K562 (cell line): ENCODE measurements around the gene SCAMP1. TPM values are rescaled to one million over a fixed set of nuclear protein-coding genes. Genes with fewer than 3 reads are reported as not detected.

Experiments
- ATAC-seq: fragments of 200-7000 bp; cut with Tn5 transposase; 3 replicates; pipeline ENCODE4 v1.9.1; 2020; ENCODE audit warnings: moderate library complexity
- BruUV-seq: library from RNA; stranded (reverse); fragments of 400-500 nt; replicated peaks from 2 replicates; lab custom pipeline; 2021; lab: Mats Ljungman, UMichigan
- CTCF ChIA-PET: fragments of 300-600 bp; formaldehyde crosslinking; extraction: SDS; loops from one replicate; lab custom pipeline; 2021; ENCODE audit warnings: low intra/inter-chr PET ratio; lab: Yijun Ruan, JAX
- POLR2A ChIA-PET: fragments of 300-600, 350-650 bp; sonication (Branson Sonifier 250); formaldehyde crosslinking; extraction: SDS; loops from one replicate; lab custom pipeline; 2021; ENCODE audit warnings: antibody characterized with exemption, inconsistent platforms; lab: Yijun Ruan, JAX
- DNase-seq, 4 experiments: peaks; one replicate each; pipeline versions ENCODE4 v3.0.0 to v3.0.0-alpha.2; 2011 to 2018; ENCODE audit warnings: low spot score in 3 of 4, mixed read lengths in 3 of 4; ENCODE audit errors: extremely low read depth in 1 of 4
- FAIRE-seq: peaks from 2 replicates; lab custom pipeline; 2011; peaks lifted over from hg19 to GRCh38; lab: Jason Lieb, UNC
- H2AFZ ChIP-seq: 2 replicates; pipeline ENCODE4 v1.6.0; 2011; ENCODE audit warnings: low read depth, low read length, control low read depth, inconsistent platforms
- H3K27ac ChIP-seq: fragments of 200-600 bp; 3 replicates; pipeline ENCODE4 v1.8.0; 2011; ENCODE audit warnings: low read depth, mild to moderate bottlenecking, control low read depth, inconsistent platforms, low read length, moderate library complexity, mixed read lengths; ENCODE audit errors: extremely low read depth
- H3K27me3 ChIP-seq, 2 experiments: fragments of 300-600 bp in 1 of 2; 2 replicates in 1 of 2; 3 replicates in 1 of 2; pipeline versions ENCODE4 v1.6.0 to v1.8.0; 2011; ENCODE audit warnings: inconsistent platforms in 2 of 2, low read length in 2 of 2, mild to moderate bottlenecking in 1 of 2, mixed read lengths in 1 of 2, moderate library complexity in 1 of 2; ENCODE audit not compliant: control insufficient read depth in 2 of 2, insufficient read depth in 2 of 2
- H3K36me3 ChIP-seq: fragments of 300-600 bp; 3 replicates; pipeline ENCODE4 v1.8.0; 2011; ENCODE audit warnings: mild to moderate bottlenecking, low read length, inconsistent platforms; ENCODE audit not compliant: control insufficient read depth, insufficient read depth
- H3K4me1 ChIP-seq, 2 experiments: fragments of 200-600 bp in 1 of 2; replicated peaks in 1 of 2; 2 replicates in 1 of 2; 3 replicates in 1 of 2; pipeline versions ENCODE4 v1.5.1 to v1.8.0; 2011; ENCODE audit warnings: inconsistent platforms in 2 of 2, low read length in 2 of 2, mild to moderate bottlenecking in 1 of 2, mixed read lengths in 1 of 2, moderate library complexity in 1 of 2; ENCODE audit not compliant: control insufficient read depth in 2 of 2, insufficient read depth in 2 of 2
- H3K4me2 ChIP-seq: 2 replicates; pipeline ENCODE4 v1.6.1; 2011; ENCODE audit warnings: low read length, control low read depth, inconsistent platforms, mixed read lengths; ENCODE audit not compliant: insufficient read depth
- H3K4me3 ChIP-seq: fragments of 200-600 bp; sonication (generic), shearing (Covaris generic); 2 replicates; pipeline ENCODE4 v1.5.1; 2016; ENCODE audit warnings: control low read depth, inconsistent platforms
- H3K79me2 ChIP-seq: fragments of 200-600 bp; 3 replicates; pipeline ENCODE4 v1.8.0; 2011; ENCODE audit warnings: low read length, inconsistent platforms; ENCODE audit not compliant: control insufficient read depth, insufficient read depth
- H3K9ac ChIP-seq, 2 experiments: 2 replicates each; pipeline versions ENCODE4 v1.6.0 to v1.6.1; 2011; ENCODE audit warnings: low read depth in 2 of 2, low read length in 2 of 2, control low read depth in 1 of 2, inconsistent platforms in 1 of 2, mild to moderate bottlenecking in 1 of 2, mixed read lengths in 1 of 2; ENCODE audit not compliant: insufficient read depth in 1 of 2
- H3K9me1 ChIP-seq: one replicate; pipeline ENCODE4 v1.6.0; 2011; ENCODE audit warnings: inconsistent platforms, mild to moderate bottlenecking, low read length, moderate library complexity; ENCODE audit not compliant: control insufficient read depth, insufficient read depth
- H3K9me3 ChIP-seq: replicated peaks from 2 replicates; pipeline ENCODE4 v1.5.1; 2011; ENCODE audit warnings: low read depth, low read length, inconsistent platforms; ENCODE audit not compliant: control insufficient read depth, insufficient read depth
- H4K20me1 ChIP-seq: replicated peaks from 2 replicates; pipeline ENCODE4 v1.6.1; 2011; ENCODE audit warnings: low read length, inconsistent platforms, mixed read lengths; ENCODE audit not compliant: control insufficient read depth, insufficient read depth
- ARID1B ChIP-seq: fragments of 450-650 bp; IDR thresholded peaks from 2 replicates; pipeline ENCODE4 v1.6.1; 2016; ENCODE audit warnings: antibody characterized with exemption, mild to moderate bottlenecking, inconsistent platforms
- EP400 ChIP-seq: fragments of 450-650 bp; IDR thresholded peaks from 2 replicates; pipeline ENCODE4 v1.6.1; 2017; ENCODE audit warnings: antibody characterized with exemption, mild to moderate bottlenecking, moderate library complexity
- FOXJ3 ChIP-seq: sonication (generic); formaldehyde crosslinking; IDR thresholded peaks from 2 replicates; pipeline ENCODE4 v1.4.0; 2020; ENCODE audit warnings: mild to moderate bottlenecking, missing genetic modification reagents
- ILF3 ChIP-seq: fragments of 450-650 bp; IDR thresholded peaks from 2 replicates; pipeline ENCODE4 v1.6.1; 2018; ENCODE audit warnings: antibody characterized with exemption, mild to moderate bottlenecking, moderate library complexity, borderline replicate concordance
- PHF21A ChIP-seq: fragments of 450-650 bp; IDR thresholded peaks from 2 replicates; pipeline ENCODE4 v1.6.1; 2017; ENCODE audit warnings: low read depth, borderline replicate concordance
- TRIM24 ChIP-seq, 2 experiments: fragments of 450-650 bp; IDR thresholded peaks; 2 replicates each; pipeline ENCODE4 v1.6.1; 2016
- ZNF347 ChIP-seq: fragments of 450-650 bp; formaldehyde crosslinking; IDR thresholded peaks from 2 replicates; pipeline ENCODE4 v1.4.0; 2020; ENCODE audit warnings: low read depth, mild to moderate bottlenecking, moderate library complexity
- in situ Hi-C: fragments of 300-500 bp; cut with MboI; formaldehyde crosslinking; loops from 4 replicates; pipeline ENCODE4 v1.15.0; 2018; ENCODE audit warnings: inconsistent platforms, mixed read lengths
- intact Hi-C: fragments of 100-400 bp; cut with micrococcal nuclease; formaldehyde crosslinking; loops from 2 replicates; pipeline ENCODE4 v1.14.2; 2022
- polyA plus RNA-seq, 8 experiments: library from polyadenylated mRNA; depleted of rRNA in 4 of 8; stranded (reverse) in 5 of 8; unstranded in 3 of 8; fragments of >200 nt; fragmentation: Nextera tagmentation in 2 of 8; fragmentation: Illumina TruSeq in 1 of 8; extraction: Ambion mirVana in 2 of 8; extraction: Trizol in 1 of 8; gene quantifications; 2 replicates each; pipeline versions ENCODE4 v1.2.1 to v1.2.3, GENCODE V29; 2011 to 2014; ENCODE audit warnings: inconsistent platforms in 1 of 8, missing spikeins in 1 of 8
- total RNA-seq, 7 experiments: library from RNA; depleted of rRNA in 6 of 7; stranded (reverse); fragments of >200 nt in 6 of 7; fragmentation: Illumina TruSeq in 2 of 7; extraction: Trizol in 2 of 7; gene quantifications; 2 replicates each; pipeline versions ENCODE4 v1.2.1 to v1.2.3, GENCODE V29; 2011 to 2021; ENCODE audit warnings: low replicate concordance in 1 of 7
- TF ChIP-seq, protein P1 (sequence below), 2 experiments: fragments of 150-350 bp in 1 of 2; IDR thresholded peaks; 2 replicates each; pipeline ENCODE4 v1.6.1; 2012 to 2016; ENCODE audit warnings: low read depth in 2 of 2, low read length in 2 of 2, mild to moderate bottlenecking in 1 of 2, moderate library complexity in 1 of 2
- TF ChIP-seq, protein P2 (sequence below): fragments of 250-450 bp; sonication (Bioruptor Pico); IDR thresholded peaks from 2 replicates; pipeline ENCODE4 v1.8.0; 2021; ENCODE audit warnings: moderate library complexity, mild to moderate bottlenecking, inconsistent platforms
- TF ChIP-seq, protein P3 (sequence below): fragments of 450-650 bp; formaldehyde crosslinking; IDR thresholded peaks from 2 replicates; pipeline ENCODE4 v1.4.0; 2022; ENCODE audit warnings: mild to moderate bottlenecking, moderate library complexity

The SCAMP1 gene
- total and polyA plus RNA-seq, 9 of the 15 experiments (the other 6 are each of a cell fraction or from before 2014, with no cell fraction given) = 5.4 to 23.9 (median 13.8) TPM

DNA sequence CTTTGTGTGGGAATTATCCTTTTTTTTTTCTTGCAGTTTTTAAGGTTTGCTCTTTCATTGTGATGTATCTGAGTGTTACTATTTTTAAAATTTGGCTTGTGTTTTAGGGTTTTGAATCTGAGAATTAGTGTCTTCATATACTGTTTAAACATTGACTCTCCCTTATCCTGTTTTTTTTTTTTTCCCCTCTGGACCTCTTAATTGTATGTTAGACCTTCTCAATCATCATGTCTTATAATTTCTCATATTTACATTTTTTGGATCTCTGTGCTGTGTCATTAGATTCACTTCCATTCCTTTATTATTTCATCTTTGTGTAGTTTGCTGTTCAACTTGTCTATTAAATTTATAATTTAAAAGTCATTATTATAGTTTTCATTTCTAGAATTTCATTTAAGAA, 47.0 kb downstream of the SCAMP1 start (continued):
- TF ChIP-seq, protein P1, sequence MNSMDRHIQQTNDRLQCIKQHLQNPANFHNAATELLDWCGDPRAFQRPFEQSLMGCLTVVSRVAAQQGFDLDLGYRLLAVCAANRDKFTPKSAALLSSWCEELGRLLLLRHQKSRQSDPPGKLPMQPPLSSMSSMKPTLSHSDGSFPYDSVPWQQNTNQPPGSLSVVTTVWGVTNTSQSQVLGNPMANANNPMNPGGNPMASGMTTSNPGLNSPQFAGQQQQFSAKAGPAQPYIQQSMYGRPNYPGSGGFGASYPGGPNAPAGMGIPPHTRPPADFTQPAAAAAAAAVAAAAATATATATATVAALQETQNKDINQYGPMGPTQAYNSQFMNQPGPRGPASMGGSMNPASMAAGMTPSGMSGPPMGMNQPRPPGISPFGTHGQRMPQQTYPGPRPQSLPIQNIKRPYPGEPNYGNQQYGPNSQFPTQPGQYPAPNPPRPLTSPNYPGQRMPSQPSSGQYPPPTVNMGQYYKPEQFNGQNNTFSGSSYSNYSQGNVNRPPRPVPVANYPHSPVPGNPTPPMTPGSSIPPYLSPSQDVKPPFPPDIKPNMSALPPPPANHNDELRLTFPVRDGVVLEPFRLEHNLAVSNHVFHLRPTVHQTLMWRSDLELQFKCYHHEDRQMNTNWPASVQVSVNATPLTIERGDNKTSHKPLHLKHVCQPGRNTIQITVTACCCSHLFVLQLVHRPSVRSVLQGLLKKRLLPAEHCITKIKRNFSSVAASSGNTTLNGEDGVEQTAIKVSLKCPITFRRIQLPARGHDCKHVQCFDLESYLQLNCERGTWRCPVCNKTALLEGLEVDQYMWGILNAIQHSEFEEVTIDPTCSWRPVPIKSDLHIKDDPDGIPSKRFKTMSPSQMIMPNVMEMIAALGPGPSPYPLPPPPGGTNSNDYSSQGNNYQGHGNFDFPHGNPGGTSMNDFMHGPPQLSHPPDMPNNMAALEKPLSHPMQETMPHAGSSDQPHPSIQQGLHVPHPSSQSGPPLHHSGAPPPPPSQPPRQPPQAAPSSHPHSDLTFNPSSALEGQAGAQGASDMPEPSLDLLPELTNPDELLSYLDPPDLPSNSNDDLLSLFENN (IDR thresholded peaks at IDR 0.05; ENCODE audit: low read depth in 2 of 2, low read length in 2 of 2) = no peak
- TF ChIP-seq EP400 (no peak), TRIM24 (IDR thresholded peaks at IDR 0.05) (no peak), ARID1B (no peak), ZNF347 (no peak)
- TF ChIP-seq, protein P2, sequence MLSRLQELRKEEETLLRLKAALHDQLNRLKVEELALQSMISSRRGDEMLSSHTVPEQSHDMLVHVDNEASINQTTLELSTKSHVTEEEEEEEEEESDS = no peak
- TF ChIP-seq, protein P3, sequence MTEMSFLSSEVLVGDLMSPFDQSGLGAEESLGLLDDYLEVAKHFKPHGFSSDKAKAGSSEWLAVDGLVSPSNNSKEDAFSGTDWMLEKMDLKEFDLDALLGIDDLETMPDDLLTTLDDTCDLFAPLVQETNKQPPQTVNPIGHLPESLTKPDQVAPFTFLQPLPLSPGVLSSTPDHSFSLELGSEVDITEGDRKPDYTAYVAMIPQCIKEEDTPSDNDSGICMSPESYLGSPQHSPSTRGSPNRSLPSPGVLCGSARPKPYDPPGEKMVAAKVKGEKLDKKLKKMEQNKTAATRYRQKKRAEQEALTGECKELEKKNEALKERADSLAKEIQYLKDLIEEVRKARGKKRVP (CRISPR knock-in tag) = no peak

GRCh38 chr5:78411586-78411985, 51.2 kb downstream of the SCAMP1 start:
- Histone ChIP-seq H3K27me3 (no peaks in the 10 kb centered on the region), H3K36me3 (peaks cover under 1% of the 10 kb centered on the region; the same call in 1 of the 3 replicates), H4K20me1 (no peaks in the 10 kb centered on the region), H3K27ac (no peak overlapping the region), H2AFZ (no peak overlapping the region), H3K9me1 (no peaks in the 10 kb centered on the region), H3K9me3 (no peaks in the 10 kb centered on the region), H3K79me2 (no peaks in the 10 kb centered on the region), H3K4me1 (no peaks in the 10 kb centered on the region), H3K4me2 (no peak overlapping the region), H3K4me3 (no peak overlapping the region), H3K9ac (no peak overlapping the region)
- FAIRE-seq = no peak
- TF ChIP-seq FOXJ3 (CRISPR knock-in tag) = no peak
- TF ChIP-seq ILF3 = no peak
- no peak for TF ChIP-seq PHF21A
- ChIA-PET CTCF (no interaction called here), POLR2A (no interaction called here)
- no peak for ATAC-seq
- in situ Hi-C loops (no loop called here), intact Hi-C loops (no loop called here)
- DNase-seq = no peak
- BruUV-seq = no TSS peak
